LNCaP clone FGC (cell line): ENCODE results near the gene SETD5.
A peak's percentile ranks its signal among the peaks of the same experiment; 100 is the strongest.

ENCODE experiments used
- DNase-seq: peaks from one replicate; pipeline ENCODE4 v3.0.0-alpha.2; 2011; ENCODE audit warnings: low read depth
- H3K4me3 ChIP-seq: 2 replicates; pipeline ENCODE4 v1.5.1; 2011; ENCODE audit warnings: mild to moderate bottlenecking, low read depth, low read length, control low read depth
- CTCF ChIP-seq: IDR thresholded peaks from 2 replicates; pipeline ENCODE4 v1.5.1; 2012; ENCODE audit warnings: mild to moderate bottlenecking; ENCODE audit not compliant: control insufficient read depth, insufficient read depth; ENCODE audit errors: extremely low read depth

Gene SETD5

DNA sequence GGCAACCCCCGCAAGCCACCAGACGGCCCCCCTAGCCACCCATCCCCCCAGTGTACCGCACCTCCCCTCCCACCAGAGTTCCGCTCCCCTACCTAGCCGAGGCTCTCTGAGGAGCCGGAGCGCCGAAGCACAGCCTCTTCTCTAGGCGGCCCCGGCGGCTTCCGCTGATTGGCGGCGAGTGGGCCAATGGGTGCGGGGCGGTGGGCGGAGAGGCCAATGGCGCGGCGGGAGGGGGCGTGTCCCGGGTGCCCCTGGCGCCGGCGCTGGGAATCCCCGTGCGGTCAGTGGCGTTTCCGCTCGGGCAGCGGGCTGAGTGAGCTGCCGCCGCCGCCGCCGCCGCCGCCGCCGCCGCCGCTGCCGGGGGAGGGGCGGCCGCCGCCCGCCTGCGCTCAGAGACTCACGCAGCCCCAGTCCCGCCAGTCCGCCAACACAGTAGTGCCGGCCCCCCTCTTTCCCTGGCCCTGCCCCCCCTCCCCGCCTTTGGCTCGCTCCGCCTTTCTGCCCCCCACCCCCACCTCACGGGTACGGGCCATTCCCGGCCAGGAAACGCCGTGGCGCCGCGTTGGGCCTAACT, at the start of gene SETD5:
Gene SETD5 (plus strand): TSS at position 284 of the 574 bp plus-strand sequence. CDS start 31,324 bp downstream, outside the sequence.
- peak within 1 kb of the TSS; percentile 98 for H3K4me3 ChIP-seq
- DNase-seq: peak; percentile 83
- no peak for TF ChIP-seq CTCF

- TF ChIP-seq CTCF: no peak
- DNase-seq: no peak
- H3K4me3 ChIP-seq: no peak overlapping the region
Measured at GRCh38 chr3:9347887-9348286, 49.5 kb upstream of the SETD5 start.

GRCh38 chr3:9349321-9350117, 47.9 kb upstream of the SETD5 start:
- no peak for TF ChIP-seq CTCF
- H3K4me3 ChIP-seq: no peak overlapping the region
- DNase-seq: peak; percentile 87

DNA sequence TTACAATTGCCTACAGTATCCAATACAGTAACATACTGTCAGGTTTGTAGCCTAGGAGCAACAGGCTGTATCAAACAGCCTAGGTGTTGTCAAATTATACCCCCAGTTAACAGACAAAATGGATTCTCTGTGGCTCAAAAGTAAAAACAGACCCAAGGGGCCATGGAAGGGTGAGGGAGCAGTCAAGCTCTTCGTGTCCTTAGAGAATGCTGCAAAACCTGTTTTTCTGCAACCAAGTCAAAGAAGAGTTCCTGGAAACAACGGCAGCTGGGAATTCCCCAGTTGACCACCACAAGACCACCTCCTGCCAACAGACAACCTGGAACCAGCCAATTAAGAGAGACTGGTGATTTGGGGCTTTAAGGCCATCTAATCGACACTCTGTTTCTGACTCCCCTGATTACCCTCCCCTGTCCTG, 45.7 kb upstream of the SETD5 start:
- no peak for DNase-seq
- TF ChIP-seq CTCF: no peak
- no peak overlapping the region for H3K4me3 ChIP-seq

GRCh38 chr3:9352917-9353752, 44.3 kb upstream of the SETD5 start:
- TF ChIP-seq CTCF: peak; percentile 88
- peak overlapping the region; percentile 9 for H3K4me3 ChIP-seq
- peak; percentile 91 for DNase-seq

DNA sequence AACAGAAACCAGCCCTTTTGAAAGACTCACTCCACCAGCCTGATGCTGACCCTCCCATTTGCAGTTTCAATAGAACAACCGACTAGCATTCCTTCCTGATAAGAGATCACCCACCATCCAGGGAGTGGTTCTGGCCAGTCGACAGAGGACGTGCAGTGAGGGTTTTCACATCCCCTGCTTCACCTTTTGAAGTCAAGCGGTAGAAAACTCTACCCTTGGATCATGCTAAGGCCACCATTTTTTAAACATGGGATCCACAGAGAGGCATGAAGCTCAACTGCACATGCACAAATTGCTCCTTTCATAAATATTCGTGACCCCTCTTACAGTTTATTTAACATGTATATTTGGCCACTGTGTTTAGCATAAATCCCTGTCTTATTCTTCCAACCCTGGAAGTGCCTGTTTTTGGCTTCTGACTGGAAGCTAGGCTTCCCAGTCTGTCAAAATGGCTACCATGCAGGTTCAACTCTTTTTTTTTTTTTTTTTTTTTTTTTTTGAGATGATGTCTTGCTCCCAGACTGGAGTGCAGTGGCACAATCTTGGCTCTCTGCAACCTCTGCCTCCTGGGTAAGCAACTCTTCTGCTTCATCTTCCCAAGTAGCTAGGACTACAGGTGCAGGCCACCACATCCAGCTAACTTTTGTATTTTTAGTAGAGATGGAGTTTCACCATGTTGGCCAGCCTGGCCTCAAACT, 35.6 kb upstream of the SETD5 start:
- H3K4me3 ChIP-seq: peak overlapping the region; percentile 73
- DNase-seq: no peak
- no peak for TF ChIP-seq CTCF
